HG02884 (cell line): ENCODE measurements around the gene RNASE1.
"Not testable (repeated sequence)": the region's sequence is repeated elsewhere in the genome, so short reads cannot be mapped to it uniquely, and the experiment has no call there.

Source experiments
- ATAC-seq: cut with Tn5 transposase; IDR thresholded peaks from one replicate; pipeline ENCODE4 v1.9.1; 2021; ENCODE audit warnings: mild to moderate bottlenecking, moderate library complexity; ENCODE audit not compliant: unreplicated experiment

The RNASE1 gene

DNA sequence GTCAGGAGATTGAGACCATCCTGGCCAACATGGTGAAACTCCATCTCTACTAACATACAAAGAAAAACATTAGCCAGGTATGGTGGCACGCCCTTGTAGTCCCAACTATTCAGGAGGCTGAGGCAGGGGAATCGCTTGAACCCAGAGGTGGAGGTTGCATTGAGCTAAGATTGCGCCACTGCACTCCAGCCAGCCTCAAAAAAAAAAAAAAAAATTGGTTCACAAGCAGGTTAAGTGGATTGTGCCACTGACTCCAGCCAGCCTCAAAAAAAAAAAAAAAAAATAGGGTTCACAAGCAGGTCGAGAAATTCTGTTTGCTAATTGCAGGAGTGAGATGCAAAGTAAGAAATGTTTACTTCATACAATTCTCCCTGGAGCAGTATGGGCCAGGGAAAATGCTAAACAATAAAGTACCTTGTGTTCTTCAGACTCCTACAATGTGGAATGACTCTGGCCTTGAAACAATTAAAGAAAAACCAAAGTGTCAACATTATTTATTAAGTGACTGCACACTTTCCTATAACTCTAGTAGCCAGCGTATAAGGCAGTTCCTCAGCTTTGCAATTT is 28.3 kb downstream of the RNASE1 start:
- ATAC-seq: no peak

DNA sequence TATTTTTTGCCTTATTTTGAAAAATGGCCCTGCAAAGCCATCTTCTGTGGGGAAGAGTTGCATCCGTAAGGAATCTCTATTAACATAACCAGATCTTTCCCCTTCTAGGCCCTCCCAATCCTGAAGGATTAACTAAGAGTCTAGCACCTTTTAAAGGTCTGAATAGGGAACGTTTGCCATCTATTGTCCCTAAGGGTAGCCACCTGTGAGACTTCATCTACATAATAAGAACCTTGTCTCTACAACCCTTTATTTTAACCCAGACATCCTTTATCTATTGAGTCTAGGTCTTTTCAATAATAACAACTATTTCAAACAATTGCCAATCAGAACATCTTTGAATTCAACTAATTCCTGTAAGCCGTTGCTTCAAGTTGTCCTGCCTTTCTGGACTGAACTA is 30.0 kb downstream of the RNASE1 start:
- ATAC-seq: no peak

DNA sequence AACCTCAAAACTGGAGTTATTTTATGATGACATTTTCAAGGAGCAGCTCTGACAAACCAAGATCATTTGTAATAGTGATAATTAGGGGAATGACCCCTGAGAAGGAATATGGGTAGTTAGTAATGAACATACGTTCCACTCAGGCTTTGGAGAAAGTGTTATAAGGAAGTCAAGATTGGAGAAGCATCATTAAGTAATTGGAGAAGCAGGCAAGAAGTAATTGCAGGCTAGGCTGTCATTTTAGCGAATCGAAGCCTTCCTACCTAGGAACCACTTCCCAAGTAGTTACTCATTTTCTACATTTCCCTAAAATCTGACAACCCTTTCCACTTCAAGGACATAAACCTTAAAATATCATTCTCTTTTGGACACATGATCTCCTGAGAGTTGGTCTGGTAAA is 33.2 kb downstream of the RNASE1 start:
- no peak for ATAC-seq

DNA sequence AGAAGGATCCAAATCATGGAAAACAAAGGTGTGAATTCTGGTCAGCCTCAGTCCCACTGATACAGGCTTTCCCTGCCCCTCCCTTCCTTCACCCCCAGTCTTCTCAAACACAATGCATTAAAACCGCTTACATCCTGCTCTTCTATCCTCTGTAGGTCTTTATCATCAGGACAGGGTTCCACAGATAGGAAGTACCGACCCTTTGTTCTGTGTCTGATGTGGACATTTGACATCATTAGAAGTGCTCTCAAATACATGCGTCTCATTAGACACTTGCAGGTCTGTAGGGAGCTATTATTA is 34.1 kb downstream of the RNASE1 start:
- ATAC-seq: no peak

DNA sequence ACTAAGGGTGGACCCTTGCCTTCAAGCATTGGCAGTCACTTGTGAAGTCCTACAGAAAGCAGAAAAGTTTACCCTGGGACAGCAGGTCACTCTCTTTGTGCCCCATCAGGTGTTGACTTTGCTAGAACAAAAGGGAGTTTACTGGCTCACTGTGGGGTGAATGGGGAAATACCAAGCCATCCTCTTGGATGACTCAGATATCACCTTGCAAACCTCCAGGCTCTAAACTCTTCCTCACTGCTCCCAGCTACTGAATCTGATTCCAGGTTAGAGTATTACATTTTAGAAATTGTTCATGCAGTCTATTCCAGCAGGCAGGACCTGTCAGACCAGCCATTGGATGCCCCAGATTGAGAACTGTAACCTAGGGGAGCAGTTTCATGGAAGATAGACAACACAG is 41.7 kb downstream of the RNASE1 start:
- ATAC-seq: no peak

DNA sequence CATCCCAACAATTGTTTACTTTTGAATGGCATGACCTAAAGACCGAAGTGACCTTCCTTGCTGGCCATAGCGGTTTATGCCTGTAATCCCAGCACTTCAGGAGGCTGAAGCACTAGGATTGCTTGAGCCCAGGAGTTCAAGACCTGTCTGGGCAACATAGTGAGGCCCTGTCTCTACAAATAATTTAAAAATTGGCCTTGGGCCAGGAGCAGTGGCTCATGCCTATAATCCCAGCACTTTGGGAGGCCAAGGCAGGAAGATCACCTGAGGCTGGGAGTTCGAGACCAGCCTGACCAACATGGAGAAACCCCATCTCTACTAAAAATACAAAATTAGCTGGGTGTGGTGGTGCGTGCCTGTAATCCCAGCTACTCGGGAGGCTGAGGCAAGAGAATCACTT is 43.2 kb downstream of the RNASE1 start:
- ATAC-seq: not testable (repeated sequence)

DNA sequence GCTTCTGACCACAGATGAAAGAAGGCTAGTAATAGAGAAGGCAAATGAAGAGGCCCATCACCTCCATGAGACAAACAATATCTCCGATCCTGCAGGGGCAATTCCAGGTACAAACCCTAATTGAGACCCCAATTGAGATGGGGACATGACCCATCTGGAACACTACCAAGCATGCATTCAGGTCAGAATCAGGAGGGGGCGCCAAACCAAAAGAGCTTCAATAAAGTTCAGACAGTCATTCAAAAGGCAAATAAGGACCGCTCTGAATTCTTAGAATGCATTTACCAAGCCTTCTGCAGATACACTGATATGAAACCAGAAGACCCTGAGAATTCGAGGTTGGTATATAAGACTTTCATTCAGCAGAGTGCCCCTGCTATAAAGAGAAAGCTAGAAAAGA is 44.7 kb downstream of the RNASE1 start:
- ATAC-seq: no peak

DNA sequence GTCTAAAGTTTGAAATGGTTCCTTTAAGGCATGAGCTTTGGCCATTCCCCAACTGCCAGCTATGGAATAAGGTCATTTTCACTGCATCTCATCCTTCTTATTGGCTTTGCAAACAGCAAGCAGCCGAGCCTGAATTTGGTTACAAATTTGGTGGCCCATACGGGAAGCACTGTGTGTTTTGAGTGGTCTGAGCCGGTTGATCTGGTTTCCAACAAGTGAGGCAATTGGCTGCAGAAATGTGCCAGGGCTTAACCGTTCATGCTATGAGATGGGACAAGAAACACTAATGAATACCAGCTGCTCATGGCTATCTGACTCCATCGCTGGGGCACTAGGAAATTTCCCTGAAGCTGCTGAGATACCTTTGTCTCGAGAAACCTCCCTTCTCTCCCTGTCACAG is 47.6 kb downstream of the RNASE1 start:
- no peak for ATAC-seq

DNA sequence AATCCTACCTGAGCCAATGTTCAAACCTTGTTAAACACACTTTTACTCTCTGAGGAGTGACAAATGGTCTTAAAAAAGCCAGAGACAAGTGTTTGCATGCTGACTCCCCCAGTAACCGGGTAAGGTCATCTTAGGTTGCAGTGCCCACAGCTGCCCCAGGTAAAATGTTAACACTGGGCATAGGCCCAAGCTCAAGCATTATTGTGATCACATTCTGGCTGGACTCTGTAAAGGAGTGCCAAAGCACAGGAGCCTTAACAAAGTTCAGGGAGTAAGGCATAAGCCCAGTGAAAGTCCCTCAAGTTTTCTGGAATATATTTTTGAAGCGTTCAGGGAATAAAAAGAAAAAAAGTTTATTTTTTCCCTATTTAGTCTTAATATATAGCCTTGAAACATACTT is 48.3 kb downstream of the RNASE1 start:
- no peak for ATAC-seq

DNA sequence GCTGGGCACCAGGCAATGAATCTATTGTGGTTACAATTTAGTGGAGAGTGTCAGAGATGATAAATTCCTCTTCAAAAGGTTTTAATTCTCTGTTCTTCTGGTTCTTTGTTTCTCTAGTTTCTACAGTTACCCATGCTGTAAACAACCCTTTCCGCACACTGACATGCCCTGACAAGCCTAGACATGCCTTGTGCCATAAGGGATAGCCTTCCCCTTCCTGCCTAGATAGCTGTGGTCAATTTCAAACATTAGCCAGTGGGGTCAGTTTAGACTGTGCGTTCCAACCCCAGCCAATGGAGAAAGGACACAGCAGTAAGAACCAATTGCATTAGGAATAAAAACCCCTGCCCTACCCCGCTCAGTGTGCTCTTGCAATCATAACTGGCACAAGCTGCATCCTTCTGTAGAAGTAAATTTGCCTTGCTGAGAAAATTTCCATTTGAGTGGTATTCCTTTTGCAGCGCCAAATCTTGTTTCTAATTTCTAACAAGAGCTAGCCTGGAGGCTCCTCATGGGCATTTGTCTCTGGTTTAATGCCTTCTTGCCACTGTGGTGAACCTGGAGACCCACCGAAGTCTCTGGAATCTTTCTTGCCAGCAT is 50.6 kb downstream of the RNASE1 start:
- no peak for ATAC-seq
